Osteocyte (in vitro differentiated cells): Measurements from ENCODE around the gene GRM4. TPM values are rescaled to one million over a fixed set of nuclear protein-coding genes. Genes with fewer than 3 reads are reported as not detected.

Experiments used
- DNase-seq: peaks from one replicate; pipeline ENCODE4 v3.0.0; 2021; ENCODE audit warnings: mixed read lengths; ENCODE audit not compliant: unreplicated experiment; ENCODE audit errors: extremely low spot score
- H3K27ac Mint-ChIP-seq: one replicate; pipeline ENCODE4 v1.8.0; 2021; ENCODE audit warnings: mild to moderate bottlenecking, mixed read lengths; ENCODE audit not compliant: unreplicated experiment
- H3K27me3 Mint-ChIP-seq: one replicate; pipeline ENCODE4 v1.8.0; 2021; ENCODE audit warnings: mixed read lengths; ENCODE audit not compliant: unreplicated experiment
- H3K36me3 Mint-ChIP-seq: one replicate; pipeline ENCODE4 v1.8.0; 2021; ENCODE audit warnings: mixed read lengths; ENCODE audit not compliant: unreplicated experiment
- H3K4me1 Mint-ChIP-seq: one replicate; pipeline ENCODE4 v1.8.0; 2021; ENCODE audit warnings: mixed read lengths; ENCODE audit not compliant: unreplicated experiment
- H3K4me3 Mint-ChIP-seq: one replicate; pipeline ENCODE4 v1.8.0; 2021; ENCODE audit warnings: mild to moderate bottlenecking, moderate library complexity, mixed read lengths; ENCODE audit not compliant: unreplicated experiment
- H3K9me3 Mint-ChIP-seq: one replicate; pipeline ENCODE4 v1.8.0; 2021; ENCODE audit warnings: mixed read lengths; ENCODE audit not compliant: unreplicated experiment
- total RNA-seq: library from RNA; stranded (reverse); gene quantifications from 2 replicates; pipeline ENCODE4 v1.2.1, GENCODE V29; 2021
- TF ChIP-seq, protein P1 (sequence below): fragments of 200-600 bp; sonication (generic); IDR thresholded peaks from 2 replicates; pipeline ENCODE4 v1.5.0; 2021; ENCODE audit warnings: antibody characterized with exemption, mild to moderate bottlenecking, moderate library complexity

The GRM4 gene
- total RNA-seq, 1 donor from 2014 or later: 0.40 TPM

DNA sequence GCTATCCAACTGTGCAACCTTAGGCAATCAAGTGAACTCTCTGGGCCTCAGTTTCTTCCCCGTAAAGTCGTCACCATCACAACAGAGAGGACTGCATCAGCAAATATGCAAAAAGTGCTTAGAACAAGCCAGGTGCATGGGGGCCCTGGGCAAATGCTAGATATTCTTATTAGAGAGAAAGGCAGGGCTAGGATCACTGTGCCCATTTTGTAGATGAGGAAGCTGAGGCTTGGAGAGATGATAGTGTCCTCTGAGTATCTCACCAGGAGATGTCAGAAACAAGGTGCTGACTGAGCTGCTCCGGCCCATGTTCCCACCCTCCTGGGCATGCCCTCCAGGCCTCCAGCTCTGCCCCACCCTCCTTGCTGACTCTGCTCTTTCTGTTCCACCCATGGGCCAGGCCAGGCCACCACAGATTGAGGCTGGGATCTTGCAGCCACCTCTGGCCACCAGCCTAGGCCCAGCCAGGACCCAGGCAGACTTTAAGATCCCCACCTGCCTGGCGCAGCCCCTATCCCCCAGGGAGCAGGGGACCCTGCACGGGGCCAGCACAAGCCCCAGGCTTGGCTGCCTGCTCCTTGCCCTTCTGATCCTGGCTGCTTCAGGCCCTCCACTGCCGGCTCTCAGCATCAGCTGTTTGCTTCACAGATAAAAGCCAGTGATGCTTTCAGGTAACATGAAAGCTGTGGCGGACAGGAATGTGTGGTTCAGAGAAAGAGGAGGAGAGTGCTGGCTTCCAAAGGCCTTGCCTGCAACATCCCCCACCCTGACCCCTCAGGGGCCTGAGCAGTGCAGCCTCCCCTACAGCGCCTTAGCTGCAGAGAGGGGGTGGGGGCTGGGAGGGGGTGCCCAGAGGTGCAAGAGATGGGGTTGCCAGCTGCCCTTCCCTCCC is 47.6 kb downstream of the GRM4 start:
- TF ChIP-seq, protein P1, sequence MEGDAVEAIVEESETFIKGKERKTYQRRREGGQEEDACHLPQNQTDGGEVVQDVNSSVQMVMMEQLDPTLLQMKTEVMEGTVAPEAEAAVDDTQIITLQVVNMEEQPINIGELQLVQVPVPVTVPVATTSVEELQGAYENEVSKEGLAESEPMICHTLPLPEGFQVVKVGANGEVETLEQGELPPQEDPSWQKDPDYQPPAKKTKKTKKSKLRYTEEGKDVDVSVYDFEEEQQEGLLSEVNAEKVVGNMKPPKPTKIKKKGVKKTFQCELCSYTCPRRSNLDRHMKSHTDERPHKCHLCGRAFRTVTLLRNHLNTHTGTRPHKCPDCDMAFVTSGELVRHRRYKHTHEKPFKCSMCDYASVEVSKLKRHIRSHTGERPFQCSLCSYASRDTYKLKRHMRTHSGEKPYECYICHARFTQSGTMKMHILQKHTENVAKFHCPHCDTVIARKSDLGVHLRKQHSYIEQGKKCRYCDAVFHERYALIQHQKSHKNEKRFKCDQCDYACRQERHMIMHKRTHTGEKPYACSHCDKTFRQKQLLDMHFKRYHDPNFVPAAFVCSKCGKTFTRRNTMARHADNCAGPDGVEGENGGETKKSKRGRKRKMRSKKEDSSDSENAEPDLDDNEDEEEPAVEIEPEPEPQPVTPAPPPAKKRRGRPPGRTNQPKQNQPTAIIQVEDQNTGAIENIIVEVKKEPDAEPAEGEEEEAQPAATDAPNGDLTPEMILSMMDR: no peak
- no peaks in the 10 kb centered on the region for H3K36me3 Mint-ChIP-seq
- H3K4me3 Mint-ChIP-seq: no peak overlapping the region
- H3K27me3 Mint-ChIP-seq: peaks cover 38% of the 10 kb centered on the region
- DNase-seq: no peak
- no peaks in the 10 kb centered on the region for H3K4me1 Mint-ChIP-seq
- no peak overlapping the region for H3K27ac Mint-ChIP-seq
- H3K9me3 Mint-ChIP-seq: no peaks in the 10 kb centered on the region

DNA sequence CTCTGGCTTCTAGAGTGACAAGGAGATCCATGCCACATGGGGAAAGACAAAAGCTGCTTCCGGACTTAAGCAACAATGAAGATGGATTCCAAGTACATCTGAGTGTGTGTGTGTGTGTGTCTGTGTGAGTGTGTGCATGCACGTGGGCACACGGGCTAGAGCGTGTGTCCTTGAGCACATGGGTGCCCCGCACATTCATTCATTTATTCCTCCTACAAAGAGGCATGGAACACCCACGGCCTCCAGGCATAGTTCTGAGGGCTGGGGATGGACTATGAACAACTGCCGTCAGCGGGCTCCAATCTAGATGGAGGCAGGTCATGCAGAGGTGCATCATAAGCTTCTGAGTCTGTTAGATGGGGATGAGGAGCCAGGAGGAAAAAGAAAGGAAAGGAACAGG is 49.1 kb downstream of the GRM4 start:
- Mint-ChIP-seq H3K4me1 (no peaks in the 10 kb centered on the region), H3K27ac (no peak overlapping the region), H3K4me3 (no peak overlapping the region), H3K36me3 (no peaks in the 10 kb centered on the region), H3K27me3 (peaks cover 43% of the 10 kb centered on the region), H3K9me3 (no peaks in the 10 kb centered on the region)
- DNase-seq: no peak
- TF ChIP-seq, protein P1: no peak

DNA sequence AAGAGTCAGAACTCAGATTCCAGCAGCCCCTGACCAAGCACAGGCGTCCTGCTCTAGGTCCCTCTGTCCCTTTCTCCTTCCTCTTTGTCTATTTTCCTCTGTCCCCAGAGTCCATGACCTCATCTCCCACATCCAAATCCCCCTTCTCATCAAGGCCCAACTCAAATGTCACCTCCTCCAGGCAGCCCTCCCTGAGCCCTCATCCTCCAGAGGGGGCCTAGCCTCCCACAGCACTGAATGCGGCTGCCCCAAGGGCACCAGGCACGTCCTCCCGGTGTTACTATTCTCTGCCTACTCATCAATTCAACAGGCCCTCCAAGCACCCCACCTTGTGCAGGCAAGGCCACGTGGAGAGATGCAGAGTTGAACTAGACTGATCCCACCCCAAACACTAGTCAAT is 49.7 kb downstream of the GRM4 start:
- H3K27ac Mint-ChIP-seq: no peak overlapping the region
- no peaks in the 10 kb centered on the region for H3K9me3 Mint-ChIP-seq
- no peak for DNase-seq
- no peaks in the 10 kb centered on the region for H3K4me1 Mint-ChIP-seq
- peaks cover 43% of the 10 kb centered on the region for H3K27me3 Mint-ChIP-seq
- TF ChIP-seq, protein P1: no peak
- H3K4me3 Mint-ChIP-seq: no peak overlapping the region
- H3K36me3 Mint-ChIP-seq: no peaks in the 10 kb centered on the region

DNA sequence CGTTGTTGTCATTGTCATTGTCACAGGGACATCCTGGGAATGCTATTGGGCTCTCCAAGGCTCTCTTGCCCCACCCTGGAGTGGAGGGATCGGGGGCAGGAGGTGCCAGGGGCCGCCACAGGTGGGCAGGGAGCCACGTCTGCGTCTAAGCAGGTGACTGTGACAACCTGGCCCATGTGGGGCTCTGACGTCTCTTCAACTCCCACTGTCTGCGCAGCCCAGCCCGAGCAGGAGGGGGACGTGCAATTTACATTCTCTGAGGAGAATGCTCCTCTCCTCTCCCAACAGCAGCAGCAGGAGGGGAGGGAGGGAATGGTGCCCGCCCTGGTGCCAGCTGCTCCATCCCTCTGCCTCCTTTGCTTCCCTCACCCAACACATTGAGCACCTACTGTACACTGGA is 50.1 kb downstream of the GRM4 start:
- Mint-ChIP-seq H3K9me3 (no peaks in the 10 kb centered on the region), H3K27ac (no peak overlapping the region), H3K36me3 (no peaks in the 10 kb centered on the region), H3K4me1 (no peaks in the 10 kb centered on the region), H3K4me3 (no peak overlapping the region), H3K27me3 (peaks cover 43% of the 10 kb centered on the region)
- TF ChIP-seq, protein P1: no peak
- DNase-seq: no peak

DNA sequence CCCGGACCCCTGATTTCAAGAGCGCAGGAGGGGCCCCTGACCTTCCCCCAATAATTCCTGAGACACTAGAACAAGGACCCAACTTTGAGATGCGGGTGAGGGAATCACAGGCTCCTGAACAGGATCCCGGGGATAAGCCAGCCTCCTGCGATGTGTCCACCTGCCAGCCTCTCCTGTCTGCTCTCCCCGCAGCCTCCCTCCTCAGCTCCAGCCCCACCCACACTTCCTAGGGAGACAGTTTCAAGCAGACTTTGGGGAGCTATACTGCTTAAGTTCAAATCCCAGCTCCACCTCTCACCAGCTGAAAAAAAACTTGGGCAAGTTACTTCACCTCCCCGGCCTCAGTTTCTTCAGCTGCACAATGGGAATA is 50.8 kb downstream of the GRM4 start:
- no peak overlapping the region for H3K27ac Mint-ChIP-seq
- TF ChIP-seq, protein P1: no peak
- no peak overlapping the region for H3K4me3 Mint-ChIP-seq
- no peaks in the 10 kb centered on the region for H3K4me1 Mint-ChIP-seq
- no peak for DNase-seq
- peaks cover 37% of the 10 kb centered on the region for H3K27me3 Mint-ChIP-seq
- H3K36me3 Mint-ChIP-seq: no peaks in the 10 kb centered on the region
- no peaks in the 10 kb centered on the region for H3K9me3 Mint-ChIP-seq
